ENCODE results near the gene NLGN1.

The NLGN1 gene

DNA sequence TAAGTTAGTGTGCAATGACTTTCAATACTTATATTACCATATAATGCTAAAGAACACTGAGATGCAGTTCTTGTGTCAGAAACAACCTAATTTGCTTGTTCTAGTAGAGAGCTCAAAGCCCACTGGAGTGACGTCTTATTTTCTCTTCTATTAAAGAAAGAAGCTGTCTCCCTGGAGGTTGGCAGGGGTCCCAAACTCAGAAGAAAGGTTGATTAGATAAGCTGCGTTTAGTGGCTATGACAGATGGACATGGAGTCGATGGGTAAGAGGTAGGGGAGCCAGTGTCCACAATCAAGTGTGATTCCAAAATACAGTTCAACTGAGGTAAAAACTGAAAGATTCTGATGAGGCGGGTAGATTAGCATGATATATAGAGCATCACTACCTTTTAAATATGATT, 363.6 kb downstream of the NLGN1 start:
- no peak overlapping the region for H3K27ac ChIP-seq
- TF ChIP-seq, protein P1, sequence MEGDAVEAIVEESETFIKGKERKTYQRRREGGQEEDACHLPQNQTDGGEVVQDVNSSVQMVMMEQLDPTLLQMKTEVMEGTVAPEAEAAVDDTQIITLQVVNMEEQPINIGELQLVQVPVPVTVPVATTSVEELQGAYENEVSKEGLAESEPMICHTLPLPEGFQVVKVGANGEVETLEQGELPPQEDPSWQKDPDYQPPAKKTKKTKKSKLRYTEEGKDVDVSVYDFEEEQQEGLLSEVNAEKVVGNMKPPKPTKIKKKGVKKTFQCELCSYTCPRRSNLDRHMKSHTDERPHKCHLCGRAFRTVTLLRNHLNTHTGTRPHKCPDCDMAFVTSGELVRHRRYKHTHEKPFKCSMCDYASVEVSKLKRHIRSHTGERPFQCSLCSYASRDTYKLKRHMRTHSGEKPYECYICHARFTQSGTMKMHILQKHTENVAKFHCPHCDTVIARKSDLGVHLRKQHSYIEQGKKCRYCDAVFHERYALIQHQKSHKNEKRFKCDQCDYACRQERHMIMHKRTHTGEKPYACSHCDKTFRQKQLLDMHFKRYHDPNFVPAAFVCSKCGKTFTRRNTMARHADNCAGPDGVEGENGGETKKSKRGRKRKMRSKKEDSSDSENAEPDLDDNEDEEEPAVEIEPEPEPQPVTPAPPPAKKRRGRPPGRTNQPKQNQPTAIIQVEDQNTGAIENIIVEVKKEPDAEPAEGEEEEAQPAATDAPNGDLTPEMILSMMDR (conservative IDR thresholded peaks at IDR 0.05) = no peak

DNA sequence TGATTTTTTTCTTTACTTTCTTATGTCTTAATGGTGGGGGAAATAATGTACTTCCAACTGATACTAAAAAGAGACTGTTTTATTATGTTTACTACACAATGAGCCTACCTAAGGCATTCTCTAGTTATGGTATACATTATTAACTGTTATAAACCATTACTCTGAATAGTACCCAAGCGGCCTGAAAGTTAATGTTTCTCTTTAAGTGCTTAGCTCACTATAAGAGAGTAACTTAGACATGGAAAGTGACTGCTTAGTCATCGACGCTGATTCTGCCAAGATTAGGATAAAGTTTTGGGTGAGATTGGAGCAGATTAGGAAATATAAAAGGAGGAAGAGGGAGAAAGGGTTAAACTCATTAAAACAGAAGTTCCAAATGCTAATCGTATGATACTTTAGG, 365.0 kb downstream of the NLGN1 start:
- H3K27ac ChIP-seq = no peak overlapping the region
- TF ChIP-seq, protein P1 (conservative IDR thresholded peaks at IDR 0.05) = no peak

DNA sequence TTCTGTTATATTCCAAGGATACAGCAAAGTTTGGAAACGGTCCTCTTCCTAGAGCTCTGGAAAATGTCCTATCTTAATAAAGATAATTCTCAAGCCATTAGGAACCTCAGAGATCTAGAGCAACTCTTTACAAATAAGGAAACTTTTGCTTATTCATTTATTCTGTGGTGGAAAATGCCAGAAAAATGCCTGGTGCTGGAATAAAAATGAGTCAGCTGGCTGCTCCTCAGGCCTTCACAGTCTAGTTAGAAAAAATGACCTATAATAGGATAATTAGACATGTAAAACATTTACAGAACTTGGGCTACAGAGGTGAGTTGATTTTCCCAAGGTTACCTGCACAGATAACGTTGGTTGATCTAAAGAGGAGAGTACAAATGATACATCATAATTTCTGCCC, 372.5 kb downstream of the NLGN1 start:
- TF ChIP-seq, protein P1 (conservative IDR thresholded peaks at IDR 0.05) = no peak

DNA sequence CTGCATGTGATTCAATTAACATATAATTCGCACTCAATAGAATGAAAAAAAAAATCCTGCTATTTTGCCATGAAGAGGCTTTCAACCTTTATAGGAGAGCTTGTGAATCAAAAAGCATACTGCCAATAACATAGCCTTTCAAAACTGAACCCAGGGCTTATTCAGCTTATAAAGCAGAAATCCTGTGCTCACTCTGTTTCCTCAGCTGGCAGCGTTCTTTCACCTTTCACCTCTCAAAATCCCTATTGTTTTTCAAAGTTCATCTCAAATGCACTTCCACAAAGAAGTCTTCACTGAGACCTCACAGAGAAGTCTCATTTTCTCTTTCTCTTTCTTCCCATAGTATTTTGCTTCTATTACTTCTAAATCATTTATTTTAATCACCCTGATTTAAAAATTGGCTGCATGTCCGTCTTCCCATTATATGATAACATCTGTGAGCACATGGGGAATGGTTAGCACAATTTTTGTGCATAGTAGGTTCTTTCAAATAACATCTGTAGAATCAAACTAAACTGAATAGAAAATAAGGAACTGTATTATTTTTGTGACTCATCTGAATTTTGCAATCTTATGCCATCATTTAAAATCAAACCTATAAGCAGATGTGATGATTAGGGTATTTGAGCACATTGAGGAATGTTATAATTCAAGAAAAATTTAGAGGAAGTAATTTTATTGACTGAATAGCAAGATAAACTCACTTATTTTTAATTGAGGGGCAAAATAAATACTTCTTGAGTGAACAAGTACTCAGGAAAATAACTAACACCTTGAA, 373.4 kb downstream of the NLGN1 start:
- TF ChIP-seq, protein P1 (conservative IDR thresholded peaks at IDR 0.05) = no peak
- H3K27ac ChIP-seq = no peak overlapping the region

More for the DNA sequence above, 372.5 kb downstream of the NLGN1 start:
- no peak overlapping the region for H3K27ac ChIP-seq

DNA sequence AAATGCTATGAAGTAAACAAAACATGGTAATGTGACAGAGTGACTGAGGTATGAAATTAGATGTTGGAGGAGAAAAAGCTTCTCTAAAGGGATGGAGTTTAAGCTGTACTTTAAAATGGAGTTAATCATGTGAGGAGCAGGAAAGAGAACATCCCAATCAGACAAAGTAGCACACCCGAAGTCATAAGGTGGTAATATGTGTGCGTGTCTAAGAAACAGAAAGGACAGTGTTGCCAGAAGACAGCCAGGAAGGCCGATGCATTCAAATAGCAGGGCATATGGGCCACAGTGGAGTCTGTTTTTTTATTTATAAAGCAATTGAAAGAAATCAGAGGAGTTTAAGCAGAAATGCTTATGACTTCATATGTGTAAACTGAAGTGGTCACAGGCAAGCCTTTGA, 376.3 kb downstream of the NLGN1 start:
- TF ChIP-seq, protein P1 (conservative IDR thresholded peaks at IDR 0.05) = no peak
- no peak overlapping the region for H3K27ac ChIP-seq

DNA sequence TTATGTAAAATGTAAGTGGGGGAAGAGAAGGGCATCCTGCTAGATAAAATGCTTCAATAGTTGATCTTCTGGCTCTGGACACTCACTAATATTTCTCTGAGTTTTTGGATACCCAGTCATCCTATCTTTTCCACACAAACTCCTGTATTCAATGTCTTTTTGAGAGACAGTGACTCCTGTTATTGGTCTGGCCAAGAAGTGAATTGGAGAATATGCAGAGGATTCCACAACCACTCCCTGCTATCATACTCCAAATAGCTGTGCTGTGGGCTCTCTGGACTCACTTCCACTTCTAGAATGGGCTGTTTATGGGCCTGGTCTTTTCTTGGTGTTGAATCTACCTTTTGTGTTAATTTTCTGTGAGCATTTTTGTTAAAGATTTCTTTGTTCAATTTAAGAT, 376.8 kb downstream of the NLGN1 start:
- no peak overlapping the region for H3K27ac ChIP-seq
- TF ChIP-seq, protein P1 (conservative IDR thresholded peaks at IDR 0.05) = no peak

DNA sequence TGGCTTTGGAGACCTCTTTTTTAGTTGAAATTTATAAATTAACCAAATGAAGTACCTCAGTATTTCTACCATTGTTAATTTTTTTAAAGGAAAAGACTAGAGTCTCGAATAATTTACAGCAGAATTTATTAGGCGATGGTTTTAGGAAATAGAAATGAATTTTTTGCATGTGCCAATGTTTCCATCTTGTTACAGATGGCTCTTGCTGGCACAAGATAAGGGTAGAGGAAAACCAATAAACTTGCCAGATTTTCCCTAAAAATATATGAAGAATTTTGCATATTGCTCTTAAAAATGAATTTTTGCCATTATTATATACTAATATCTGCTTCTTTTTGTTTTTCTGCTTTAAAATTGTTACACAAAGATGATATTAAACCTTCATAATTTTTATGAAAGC, 380.7 kb downstream of the NLGN1 start:
- H3K27ac ChIP-seq = no peak overlapping the region
- TF ChIP-seq, protein P1 (conservative IDR thresholded peaks at IDR 0.05) = no peak
